Spinal cord (tissue), 10 donors: ENCODE measurements around the gene WEE1. TPM values are rescaled to one million over a fixed set of nuclear protein-coding genes. Genes with fewer than 3 reads are reported as not detected.
"Not testable (repeated sequence)": the region's sequence is repeated elsewhere in the genome, so short reads cannot be mapped to it uniquely, and the experiment has no call there.

Source experiments
- DNase-seq, 6 donors: peaks; one replicate each; pipeline versions ENCODE4 v3.0.0 to v3.0.0-alpha.2; 2013 to 2015; ENCODE audit warnings: low spot score in 6 of 6, low read depth in 4 of 6
- H3K27ac ChIP-seq: one replicate; pipeline ENCODE4 v1.5.1; 2013; ENCODE audit warnings: low read depth, low read length, control low read depth
- H3K27me3 ChIP-seq: one replicate; pipeline ENCODE4 v1.6.1; 2013; ENCODE audit warnings: low read length; ENCODE audit not compliant: control insufficient read depth, insufficient read depth
- H3K36me3 ChIP-seq: one replicate; pipeline ENCODE4 v1.6.1; 2013; ENCODE audit warnings: low read length; ENCODE audit not compliant: control insufficient read depth, insufficient read depth
- H3K4me1 ChIP-seq: one replicate; pipeline ENCODE4 v1.6.1; 2013; ENCODE audit warnings: low read length; ENCODE audit not compliant: control insufficient read depth, insufficient read depth
- H3K4me3 ChIP-seq: one replicate; pipeline ENCODE4 v1.5.1; 2013; ENCODE audit warnings: low read depth, low read length, control low read depth
- H3K9me3 ChIP-seq: one replicate; pipeline ENCODE4 v1.6.1; 2013; ENCODE audit warnings: low read length; ENCODE audit not compliant: control insufficient read depth, insufficient read depth
- WGBS: methylation state at CpG from one replicate; pipeline ENCODE4 v1.1.5; 2013; ENCODE audit warnings: missing lambda C conversion rate; ENCODE audit not compliant: insufficient coverage; 5-methylcytosine and 5-hydroxymethylcytosine counted together
- polyA plus RNA-seq, 2 donors: library from polyadenylated mRNA; unstranded; fragments of 120-200 nt; gene quantifications; one replicate each; pipeline ENCODE4 v1.2.1, GENCODE V29; 2013; ENCODE audit not compliant: insufficient read length in 2 of 2
- total RNA-seq, 2 donors: library from RNA; depleted of rRNA in 1 of 2; stranded (reverse); fragments of 120-200 nt in 1 of 2; fragments of >200 nt in 1 of 2; gene quantifications; one replicate each; pipeline versions ENCODE4 v1.2.3 to v1.2.4, GENCODE V29; 2013 to 2014
- donor health status: healthy.

Gene WEE1
- total and polyA plus RNA-seq, 4 donors, result 32.5 to 53.2 (median 40.7) TPM

- no peaks in the 10 kb centered on the region for H3K9me3 ChIP-seq
- H3K36me3 ChIP-seq, result no peaks in the 10 kb centered on the region
- no peaks in the 10 kb centered on the region for H3K27me3 ChIP-seq
- DNase-seq, result no peak
- peaks cover 19% of the 10 kb centered on the region for H3K4me1 ChIP-seq
- no CpG with 5 or more reads among the region's 2 CpGs for WGBS
- no peak overlapping the region for H3K4me3 ChIP-seq
- no peak overlapping the region for H3K27ac ChIP-seq
Measured at GRCh38 chr11:9616042-9616675, 42.7 kb downstream of the WEE1 start.

GRCh38 chr11:9616858-9617257, 43.4 kb downstream of the WEE1 start:
- no peak for DNase-seq
- Histone ChIP-seq H3K4me1 (peaks cover 19% of the 10 kb centered on the region), H3K4me3 (no peak overlapping the region), H3K9me3 (no peaks in the 10 kb centered on the region), H3K27ac (no peak overlapping the region), H3K36me3 (no peaks in the 10 kb centered on the region), H3K27me3 (no peaks in the 10 kb centered on the region)
- 98% methylated on average over 4 of the region's 4 CpGs for WGBS

GRCh38 chr11:9617940-9618339, 44.5 kb downstream of the WEE1 start:
- H3K4me3 ChIP-seq, result no peak overlapping the region
- no peaks in the 10 kb centered on the region for H3K36me3 ChIP-seq
- H3K4me1 ChIP-seq, result peaks cover 15% of the 10 kb centered on the region
- no peak overlapping the region for H3K27ac ChIP-seq
- H3K9me3 ChIP-seq, result no peaks in the 10 kb centered on the region
- 91% methylated on average over 2 of the region's 5 CpGs for WGBS
- DNase-seq, result no peak
- H3K27me3 ChIP-seq, result no peaks in the 10 kb centered on the region

- Histone ChIP-seq H3K4me3 (no peak overlapping the region), H3K9me3 (no peaks in the 10 kb centered on the region), H3K27ac (no peak overlapping the region), H3K4me1 (peaks cover 6% of the 10 kb centered on the region), H3K36me3 (no peaks in the 10 kb centered on the region), H3K27me3 (no peaks in the 10 kb centered on the region)
- 100% methylated on average over 1 of the region's 1 CpG for WGBS
- DNase-seq, result no peak
Measured at GRCh38 chr11:9619004-9619403, 45.5 kb downstream of the WEE1 start.

GRCh38 chr11:9619971-9620370, 46.5 kb downstream of the WEE1 start:
- Histone ChIP-seq H3K9me3 (no peaks in the 10 kb centered on the region), H3K27ac (no peak overlapping the region), H3K27me3 (no peaks in the 10 kb centered on the region), H3K36me3 (no peaks in the 10 kb centered on the region), H3K4me3 (no peak overlapping the region), H3K4me1 (no peaks in the 10 kb centered on the region)
- DNase-seq, result no peak

GRCh38 chr11:9622353-9622752, 48.9 kb downstream of the WEE1 start:
- not testable (repeated sequence) for H3K4me3 ChIP-seq, H3K36me3 ChIP-seq, H3K27ac ChIP-seq, H3K9me3 ChIP-seq, H3K4me1 ChIP-seq, H3K27me3 ChIP-seq, DNase-seq
- WGBS, result 43% methylated on average over 2 of the region's 7 CpGs

GRCh38 chr11:9623053-9623452, 49.6 kb downstream of the WEE1 start:
- not testable (repeated sequence) for DNase-seq, H3K27ac ChIP-seq, H3K4me3 ChIP-seq, H3K27me3 ChIP-seq, H3K4me1 ChIP-seq, H3K9me3 ChIP-seq, H3K36me3 ChIP-seq
- over 99% methylated on average over 8 of the region's 23 CpGs for WGBS

GRCh38 chr11:9624448-9624847, 51.0 kb downstream of the WEE1 start:
- H3K9me3 ChIP-seq, result no peaks in the 10 kb centered on the region
- H3K27ac ChIP-seq, result no peak overlapping the region
- no peaks in the 10 kb centered on the region for H3K27me3 ChIP-seq
- H3K36me3 ChIP-seq, result no peaks in the 10 kb centered on the region
- no peak for DNase-seq
- H3K4me1 ChIP-seq, result no peaks in the 10 kb centered on the region
- H3K4me3 ChIP-seq, result no peak overlapping the region

- DNase-seq, result peak in 1 of 6 donors; percentile 57
- Histone ChIP-seq H3K27me3 (no peaks in the 10 kb centered on the region), H3K4me1 (no peaks in the 10 kb centered on the region), H3K27ac (no peak overlapping the region), H3K9me3 (no peaks in the 10 kb centered on the region), H3K36me3 (no peaks in the 10 kb centered on the region), H3K4me3 (no peak overlapping the region)
- WGBS, result 47% methylated on average over 6 of the region's 6 CpGs
Measured at GRCh38 chr11:9625162-9625561, 51.7 kb downstream of the WEE1 start.

GRCh38 chr11:9625728-9626127, 52.3 kb downstream of the WEE1 start:
- H3K4me3 ChIP-seq, result no peak overlapping the region
- DNase-seq, result no peak
- H3K27me3 ChIP-seq, result no peaks in the 10 kb centered on the region
- 69% methylated on average over 3 of the region's 3 CpGs for WGBS
- H3K9me3 ChIP-seq, result no peaks in the 10 kb centered on the region
- H3K4me1 ChIP-seq, result no peaks in the 10 kb centered on the region
- no peaks in the 10 kb centered on the region for H3K36me3 ChIP-seq
- H3K27ac ChIP-seq, result no peak overlapping the region
